ENCODE results near the gene URAD.
"Not testable (repeated sequence)": the region's sequence is repeated elsewhere in the genome, so short reads cannot be mapped to it uniquely, and the experiment has no call there.

Gene URAD

GRCh38 chr13:27969866-27970229 is 18.6 kb downstream of the URAD start:
- DNase-seq, result no peak

- DNase-seq, result no peak
Observed at GRCh38 chr13:27969082-27969865, 19.2 kb downstream of the URAD start, which contains the start of gene CDX2. Gene CDX2, minus strand, starts transcription at chr13:27969315. Its CDS starts 309 bp downstream, at chr13:27969006.

- DNase-seq, result no peak
Observed at GRCh38 chr13:27968316-27969081, 20.0 kb downstream of the URAD start.

- DNase-seq, result no peak
Observed at GRCh38 chr13:27967736-27968315, 20.7 kb downstream of the URAD start.

- no peak for DNase-seq
Observed at GRCh38 chr13:27967203-27967735, 21.2 kb downstream of the URAD start.

- no peak for DNase-seq
Observed at GRCh38 chr13:27966641-27967202, 21.8 kb downstream of the URAD start.

- DNase-seq, result no peak
Observed at GRCh38 chr13:27965740-27966640, 22.5 kb downstream of the URAD start.

- no peak for DNase-seq
Observed at GRCh38 chr13:27965343-27965739, 23.2 kb downstream of the URAD start.

- DNase-seq, result no peak
Observed at GRCh38 chr13:27964741-27965323, 23.7 kb downstream of the URAD start.

GRCh38 chr13:27964206-27964605 is 24.3 kb downstream of the URAD start:
- not testable (repeated sequence) for DNase-seq

- no peak for DNase-seq
Observed at GRCh38 chr13:27963491-27963890, 25.0 kb downstream of the URAD start.

- DNase-seq, result no peak
Observed at GRCh38 chr13:27962982-27963381, 25.5 kb downstream of the URAD start.

- DNase-seq, result no peak
Observed at GRCh38 chr13:27962128-27962841, 26.2 kb downstream of the URAD start.

GRCh38 chr13:27961227-27962085 is 27.0 kb downstream of the URAD start:
- DNase-seq, result no peak

- no peak for DNase-seq
Observed at GRCh38 chr13:27960362-27961226, 27.9 kb downstream of the URAD start.

- no peak for DNase-seq
Observed at GRCh38 chr13:27959976-27960361, 28.5 kb downstream of the URAD start.

GRCh38 chr13:27956576-27957300 is 31.8 kb downstream of the URAD start:
- DNase-seq, result no peak

GRCh38 chr13:27955014-27955591 is 33.4 kb downstream of the URAD start:
- no peak for DNase-seq
